AG04450 (cell line): ENCODE data around the gene DAPK2. TPM values are rescaled to one million over a fixed set of nuclear protein-coding genes. Genes with fewer than 3 reads are reported as not detected.

Experiments
- CTCF ChIA-PET: fragments of 300-600, 350-600 bp; formaldehyde crosslinking; extraction: SDS; loops from one replicate; lab custom pipeline; 2022; ENCODE audit warnings: antibody characterized with exemption, inconsistent platforms; lab: Charles Lee
- POLR2A ChIA-PET: fragments of 350-600 bp; formaldehyde crosslinking; extraction: SDS; loops from one replicate; lab custom pipeline; 2021; ENCODE audit warnings: antibody characterized with exemption, inconsistent platforms; lab: Yijun Ruan, JAX
- DNase-seq: peaks from one replicate; pipeline ENCODE4 v3.0.0-alpha.2; 2011; ENCODE audit warnings: low read depth, low spot score
- H3K27ac ChIP-seq: one replicate; pipeline ENCODE4 v1.5.1; 2012; ENCODE audit warnings: low read depth, low read length, control low read depth
- H3K27me3 ChIP-seq: one replicate; pipeline ENCODE4 v1.6.0; 2012; ENCODE audit warnings: low read length; ENCODE audit not compliant: control insufficient read depth, insufficient read depth
- H3K4me3 ChIP-seq: 2 replicates; pipeline ENCODE4 v1.5.1; 2011; ENCODE audit warnings: mild to moderate bottlenecking, low read depth, low read length, control low read depth
- H3K9me3 ChIP-seq: 2 replicates; pipeline ENCODE4 v1.5.1; 2012; ENCODE audit warnings: low read length; ENCODE audit not compliant: control insufficient read depth, insufficient read depth
- CTCF ChIP-seq: IDR thresholded peaks from 2 replicates; pipeline ENCODE4 v1.5.1; 2011; ENCODE audit warnings: low read depth, low read length, control low read depth, inconsistent platforms
- polyA plus RNA-seq: library from polyadenylated mRNA; depleted of rRNA; stranded (reverse); fragments of >200 nt; gene quantifications from 2 replicates; pipeline ENCODE4 v1.2.3, GENCODE V29; 2011

Gene DAPK2
- polyA plus RNA-seq, 1 experiment, result 0.42 TPM

- POLR2A ChIA-PET, result no interaction called here
- Histone ChIP-seq H3K27ac (no peak overlapping the region), H3K27me3 (peaks cover 5% of the 10 kb centered on the region), H3K4me3 (no peak overlapping the region), H3K9me3 (no peaks in the 10 kb centered on the region)
- CTCF ChIA-PET, result interaction anchor here (0.6 to 4.4 kb wide), 11 partner anchors 10 to 279 kb away, joined by 3 to 27 read pairs (median 7); no protein-coding TSS in a partner anchor
- DNase-seq, result no peak
- no peak for TF ChIP-seq CTCF
Measured at GRCh38 chr15:63889831-63890230, 156.5 kb downstream of the DAPK2 start.

DNA sequence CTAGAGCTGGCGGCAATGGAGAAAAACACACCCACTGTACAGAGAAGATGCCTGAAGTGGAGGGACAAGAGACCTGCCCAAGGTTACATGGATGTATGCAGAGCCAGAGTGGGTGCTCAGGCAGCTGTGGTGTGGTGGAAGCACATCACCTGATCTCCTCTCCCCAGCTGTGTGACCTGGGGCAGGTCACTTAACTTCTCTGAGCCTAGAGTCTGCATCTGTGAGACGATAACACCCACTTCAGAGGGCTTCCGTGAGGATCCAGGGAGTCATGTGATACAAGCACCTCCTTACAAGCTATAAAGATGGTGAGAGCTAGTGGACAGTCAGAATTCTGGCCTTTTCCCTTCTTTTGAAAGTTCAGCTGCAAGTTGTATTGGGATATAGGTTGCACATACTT lies 157.5 kb downstream of the DAPK2 start:
- Histone ChIP-seq H3K4me3 (no peak overlapping the region), H3K27me3 (peaks cover 5% of the 10 kb centered on the region), H3K9me3 (no peaks in the 10 kb centered on the region), H3K27ac (no peak overlapping the region)
- no peak for TF ChIP-seq CTCF
- ChIA-PET CTCF (interaction anchor here (1.8 kb wide), 1 partner anchor 137 kb away, joined by 10 read pairs; no protein-coding TSS in a partner anchor), POLR2A (no interaction called here)
- no peak for DNase-seq

DNA sequence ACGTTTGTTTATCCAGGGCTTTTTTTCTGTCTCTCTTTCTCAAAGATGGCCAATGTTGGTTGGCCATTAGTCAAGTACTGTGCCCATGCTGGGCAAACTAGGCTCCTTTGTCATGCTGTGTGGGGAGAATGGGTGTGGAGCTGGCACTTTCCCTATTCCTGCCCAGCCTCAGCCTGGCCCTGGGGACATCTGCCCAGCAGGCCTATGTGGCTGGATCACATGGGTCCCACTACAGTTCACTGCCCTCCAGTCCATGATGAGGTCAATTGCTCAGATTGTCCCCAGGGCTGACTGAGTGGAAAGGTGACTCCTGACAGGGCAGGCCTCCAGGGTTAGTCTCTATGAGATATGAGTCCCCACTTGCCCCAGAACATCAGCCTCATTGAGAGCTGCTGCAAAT lies 158.1 kb downstream of the DAPK2 start:
- no peak overlapping the region for H3K27ac ChIP-seq
- no peaks in the 10 kb centered on the region for H3K9me3 ChIP-seq
- DNase-seq, result no peak
- POLR2A ChIA-PET, result no interaction called here
- TF ChIP-seq CTCF, result no peak
- no peak overlapping the region for H3K4me3 ChIP-seq
- H3K27me3 ChIP-seq, result peaks cover 7% of the 10 kb centered on the region
- CTCF ChIA-PET, result interaction anchor here (1.1 to 1.8 kb wide), 2 partner anchors 136 to 158 kb away, joined by 3 to 10 read pairs; partner anchors contain the start of gene DAPK2

DNA sequence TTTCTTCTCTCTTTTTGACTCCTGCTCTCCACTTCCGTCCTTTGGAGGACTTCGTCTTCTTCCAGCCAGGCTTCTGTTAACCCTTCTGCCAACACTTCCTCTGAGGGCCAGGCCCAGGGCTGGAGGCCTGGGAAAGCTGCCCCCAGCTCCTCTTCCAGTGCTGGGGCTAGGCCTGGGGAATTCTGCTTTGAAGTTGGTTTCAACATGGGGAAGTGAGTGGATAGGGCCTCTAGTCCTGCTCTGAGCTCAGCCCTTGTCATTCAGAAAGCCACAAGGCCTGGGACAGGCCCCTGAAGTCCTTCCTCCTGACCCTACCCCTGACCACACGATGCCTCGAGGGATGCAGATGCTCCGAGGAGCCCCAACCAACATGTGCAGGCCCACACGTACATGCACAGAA lies 158.7 kb downstream of the DAPK2 start:
- ChIA-PET POLR2A (no interaction called here), CTCF (interaction anchor here (0.6 to 1.1 kb wide), 2 partner anchors 135 to 159 kb away, joined by 3 read pairs; partner anchors contain the start of gene DAPK2)
- no peak for DNase-seq
- H3K4me3 ChIP-seq, result no peak overlapping the region
- no peak overlapping the region for H3K27ac ChIP-seq
- no peak for TF ChIP-seq CTCF
- H3K9me3 ChIP-seq, result no peaks in the 10 kb centered on the region
- peaks cover 7% of the 10 kb centered on the region for H3K27me3 ChIP-seq

DNA sequence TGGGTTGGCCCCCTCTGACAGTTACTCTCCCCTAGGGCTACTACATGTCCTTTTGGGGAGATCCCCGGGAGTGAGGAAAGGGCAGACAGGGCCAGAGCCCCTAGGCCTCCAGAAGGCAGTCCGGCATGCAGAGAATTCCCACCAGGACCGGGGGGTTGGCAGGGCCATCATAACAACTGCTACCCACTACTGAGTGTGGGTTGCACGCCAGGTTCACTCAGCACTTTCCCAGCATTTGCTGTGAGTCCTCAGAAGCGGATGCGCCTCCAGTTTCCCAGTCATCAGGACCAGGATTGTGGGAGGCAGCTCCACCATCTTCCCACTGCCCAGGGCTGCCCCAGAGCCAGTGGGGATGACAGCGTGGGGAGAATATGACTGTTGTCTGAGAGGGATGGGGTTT lies 161.3 kb downstream of the DAPK2 start:
- ChIA-PET CTCF (interaction anchor here (0.9 kb wide), 1 partner anchor 133 kb away, joined by 3 read pairs; no protein-coding TSS in a partner anchor), POLR2A (no interaction called here)
- no peak overlapping the region for H3K4me3 ChIP-seq
- DNase-seq, result no peak
- peaks cover 16% of the 10 kb centered on the region for H3K27me3 ChIP-seq
- no peak for TF ChIP-seq CTCF
- no peak overlapping the region for H3K27ac ChIP-seq
- H3K9me3 ChIP-seq, result no peaks in the 10 kb centered on the region
